HG03439 (cell line): ENCODE data around the gene DPP6.
"Not testable (repeated sequence)": the region's sequence is repeated elsewhere in the genome, so short reads cannot be mapped to it uniquely, and the experiment has no call there.

Source experiments
- ATAC-seq: cut with Tn5 transposase; IDR thresholded peaks from one replicate; pipeline ENCODE4 v1.9.1; 2021; ENCODE audit warnings: mild to moderate bottlenecking, moderate library complexity; ENCODE audit not compliant: unreplicated experiment

The DPP6 gene

DNA sequence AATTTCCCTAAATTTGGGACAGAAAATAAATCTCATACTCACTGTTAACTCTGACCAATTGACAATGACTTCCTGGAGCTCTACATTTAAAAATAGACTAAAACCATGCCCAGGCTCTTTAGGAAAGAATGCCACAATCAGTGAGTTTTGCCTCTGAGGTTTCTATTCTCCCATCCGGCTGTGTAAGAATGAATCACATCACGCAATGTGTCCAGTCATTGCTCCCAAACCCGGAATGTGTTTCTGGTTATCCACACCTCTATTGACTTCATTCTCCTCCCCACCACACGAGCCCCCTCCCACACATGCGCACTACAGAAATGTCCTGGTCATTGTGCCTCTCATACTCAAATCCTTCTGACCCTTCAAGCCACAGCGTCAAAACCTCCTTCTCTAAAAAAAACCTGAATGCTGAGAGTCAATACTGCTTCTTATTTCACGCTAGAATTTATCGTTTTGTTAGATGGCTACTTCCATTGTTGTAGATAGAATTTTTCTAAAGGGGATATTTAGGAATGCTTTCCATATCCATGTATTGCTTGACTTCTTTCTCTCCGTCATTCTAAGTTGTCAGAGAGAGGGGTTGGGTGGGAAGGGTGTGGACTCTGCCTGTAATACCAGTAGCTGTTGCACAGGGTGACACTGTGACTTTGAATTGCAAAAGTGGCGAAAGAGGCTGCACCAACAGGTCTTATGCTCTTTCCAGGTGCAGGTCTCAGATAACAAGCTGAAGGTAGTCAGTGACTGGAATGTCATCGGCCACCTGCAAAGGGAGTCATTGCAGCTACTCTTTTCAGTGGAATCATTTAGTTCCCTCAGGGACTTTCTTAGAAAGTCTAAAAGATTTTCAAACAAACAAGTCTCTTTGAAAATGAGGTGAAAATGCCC lies 594.2 kb downstream of the DPP6 start:
- ATAC-seq = no peak

DNA sequence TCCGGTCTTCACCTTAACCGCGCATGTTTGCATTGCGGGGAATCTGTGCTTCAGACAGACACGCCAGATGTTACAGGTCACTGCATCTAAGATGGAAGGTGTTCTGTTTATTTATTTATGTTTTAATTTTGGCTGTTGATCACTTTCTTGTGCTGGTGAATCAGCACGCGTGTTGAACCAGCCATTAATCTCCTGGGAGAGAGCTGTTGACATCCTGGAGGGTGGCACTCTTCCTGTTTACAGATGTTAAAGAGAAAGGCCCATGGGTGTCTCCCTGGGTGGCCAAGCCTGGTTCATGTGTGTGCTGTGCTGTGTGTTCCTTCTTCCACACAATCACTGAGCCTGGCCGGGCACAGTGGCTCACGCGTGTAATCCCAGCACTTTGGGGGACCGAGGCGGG lies 595.4 kb downstream of the DPP6 start:
- no peak for ATAC-seq

DNA sequence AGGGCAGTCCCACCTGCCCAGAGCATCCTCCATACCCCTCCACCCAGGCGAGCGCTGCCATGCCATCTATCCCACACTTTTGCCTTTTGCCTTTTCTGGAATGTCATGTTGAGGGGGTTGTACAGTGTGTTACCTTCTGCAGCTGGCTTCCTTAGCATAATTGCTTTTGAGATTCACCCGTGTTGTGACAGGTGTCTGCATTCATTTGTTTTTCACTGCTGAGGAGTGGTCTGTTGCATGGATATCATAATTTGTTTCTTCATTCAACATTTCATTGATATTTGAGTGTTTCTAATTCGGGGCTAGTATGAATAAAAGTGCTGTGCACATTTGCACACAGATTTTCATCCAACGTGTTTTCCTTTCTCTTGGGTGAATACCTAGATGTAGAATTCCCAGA lies 596.8 kb downstream of the DPP6 start:
- no peak for ATAC-seq

DNA sequence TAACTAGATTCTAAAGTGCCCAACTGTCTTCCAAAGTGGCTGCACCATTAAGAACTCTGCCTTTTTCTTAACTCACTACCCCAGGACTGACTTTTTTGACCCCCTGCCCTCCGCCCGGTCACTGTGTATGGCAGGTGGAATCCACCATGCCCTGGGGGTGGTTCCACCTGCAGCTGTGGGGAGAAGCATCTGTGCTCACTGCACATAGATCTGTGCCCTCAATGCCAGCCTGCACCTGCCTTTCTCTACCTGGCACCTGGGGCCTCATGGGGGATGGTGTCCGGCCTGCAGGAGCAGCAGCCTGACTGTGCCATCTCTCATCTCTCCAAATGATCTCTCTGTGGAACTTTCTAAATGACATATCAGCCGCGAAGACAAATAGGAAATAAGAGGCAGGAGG lies 597.2 kb downstream of the DPP6 start:
- no peak for ATAC-seq

DNA sequence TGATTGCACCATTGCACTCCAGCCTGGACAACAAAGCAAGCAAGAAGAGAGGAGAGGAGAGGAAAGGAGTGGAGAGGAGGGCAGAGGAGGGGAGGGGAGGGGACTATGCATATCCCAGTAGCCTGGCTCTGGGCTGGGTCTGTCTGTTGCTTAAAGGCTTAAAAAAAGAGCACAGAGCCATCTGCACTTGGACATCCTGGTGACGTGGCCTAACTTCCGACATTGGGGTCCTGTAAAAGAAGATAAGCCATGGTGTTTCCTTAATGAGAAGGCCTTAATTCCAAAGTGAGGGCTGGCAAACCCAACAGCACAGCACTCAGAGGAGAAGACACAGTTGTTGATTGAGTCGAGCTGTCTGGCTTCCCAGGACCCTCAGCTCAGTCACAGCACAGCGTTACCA lies 598.1 kb downstream of the DPP6 start:
- ATAC-seq = no peak

DNA sequence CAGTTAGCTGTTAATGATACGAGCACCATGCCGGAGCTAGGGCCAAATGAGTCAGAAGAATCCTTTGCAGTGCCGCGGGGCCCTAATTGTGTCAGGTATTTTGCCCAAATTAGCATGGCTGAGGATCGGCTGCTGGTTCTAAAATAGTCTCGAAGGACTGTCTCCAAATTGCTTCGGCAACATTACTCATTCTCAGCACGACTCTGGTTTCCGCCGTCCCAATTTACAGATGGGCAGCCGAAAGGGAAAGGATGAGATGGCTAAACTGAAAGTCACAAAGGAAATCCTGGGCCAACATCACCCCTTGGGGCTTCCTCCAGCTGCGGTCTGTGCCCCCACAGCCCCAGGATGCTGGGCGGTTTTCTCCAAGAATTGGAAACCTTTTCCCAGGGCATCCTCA lies 599.3 kb downstream of the DPP6 start:
- no peak for ATAC-seq

DNA sequence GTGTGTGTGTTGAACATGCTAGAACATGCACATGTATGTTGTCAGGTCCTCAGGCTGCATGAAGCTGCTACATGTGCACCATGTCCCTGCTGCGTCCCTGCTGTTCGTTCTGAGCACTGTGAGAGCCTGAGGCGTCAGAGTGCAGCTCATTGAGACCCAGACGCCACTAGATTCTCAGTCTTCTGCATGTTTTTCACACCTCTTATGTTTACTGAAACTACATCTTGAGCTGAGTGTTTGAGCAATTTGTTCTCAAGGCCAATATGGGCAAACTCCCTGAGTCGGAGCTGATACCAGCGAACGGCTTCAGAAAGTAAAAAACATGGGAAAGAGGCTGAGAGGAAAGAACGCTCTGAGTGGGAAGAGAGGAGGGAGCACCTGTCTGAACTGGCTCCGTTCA lies 600.4 kb downstream of the DPP6 start:
- ATAC-seq = no peak

DNA sequence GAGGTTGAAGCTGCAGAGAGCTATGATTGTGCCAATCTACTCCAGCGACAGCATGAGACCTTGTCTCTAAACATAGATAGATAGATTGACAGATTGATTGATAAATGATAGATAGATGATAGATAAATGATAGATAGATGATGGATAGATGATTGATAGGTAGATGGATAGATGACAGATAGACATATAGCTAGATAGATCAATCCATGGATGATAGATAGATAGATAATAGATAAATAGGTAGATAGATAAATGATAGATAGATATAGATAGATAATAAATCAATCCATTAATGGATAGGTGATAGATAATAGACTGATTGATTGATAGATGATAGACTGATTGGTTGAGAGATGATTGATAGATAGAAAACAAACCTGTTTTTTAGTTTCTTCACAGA lies 601.1 kb downstream of the DPP6 start:
- no peak for ATAC-seq

DNA sequence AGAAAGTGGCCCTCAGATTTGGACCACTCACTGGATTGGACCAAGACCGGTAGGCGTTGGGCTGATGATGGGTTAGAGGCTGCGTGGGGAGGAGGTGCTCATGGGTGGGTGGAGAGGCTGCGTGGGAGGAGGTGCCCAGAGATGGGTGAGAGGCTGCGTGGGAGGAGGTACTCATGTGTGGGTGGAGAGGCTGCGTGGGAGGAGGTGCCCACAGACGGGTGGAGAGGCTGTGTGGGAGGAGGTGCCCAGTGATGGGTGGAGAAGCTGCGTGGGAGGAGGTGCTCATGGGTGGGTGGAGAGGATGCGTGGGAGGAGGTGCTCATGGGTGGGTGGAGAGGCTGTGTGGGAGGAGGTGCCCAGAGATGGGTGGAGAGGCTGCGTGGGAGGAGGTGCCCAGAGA lies 604.4 kb downstream of the DPP6 start:
- no peak for ATAC-seq

DNA sequence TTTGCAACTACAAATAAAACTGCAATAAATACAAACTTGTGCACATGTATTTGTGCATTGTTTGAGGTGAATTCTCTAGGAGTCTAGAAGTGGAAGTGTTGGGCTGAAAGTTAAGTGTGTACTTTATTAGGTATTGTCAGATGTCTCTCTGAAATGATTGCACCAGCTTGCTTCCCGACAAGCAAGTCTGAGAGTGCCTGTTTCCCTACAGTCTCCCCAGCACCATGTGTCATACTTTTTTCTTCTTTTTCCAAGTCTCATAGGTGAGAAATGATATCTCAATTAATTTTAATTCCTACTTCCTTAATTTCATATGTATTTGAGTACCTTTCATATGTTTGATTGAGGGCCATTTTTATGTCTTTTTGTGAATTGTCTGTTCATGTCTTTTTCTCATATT lies 614.6 kb downstream of the DPP6 start:
- no peak for ATAC-seq

DNA sequence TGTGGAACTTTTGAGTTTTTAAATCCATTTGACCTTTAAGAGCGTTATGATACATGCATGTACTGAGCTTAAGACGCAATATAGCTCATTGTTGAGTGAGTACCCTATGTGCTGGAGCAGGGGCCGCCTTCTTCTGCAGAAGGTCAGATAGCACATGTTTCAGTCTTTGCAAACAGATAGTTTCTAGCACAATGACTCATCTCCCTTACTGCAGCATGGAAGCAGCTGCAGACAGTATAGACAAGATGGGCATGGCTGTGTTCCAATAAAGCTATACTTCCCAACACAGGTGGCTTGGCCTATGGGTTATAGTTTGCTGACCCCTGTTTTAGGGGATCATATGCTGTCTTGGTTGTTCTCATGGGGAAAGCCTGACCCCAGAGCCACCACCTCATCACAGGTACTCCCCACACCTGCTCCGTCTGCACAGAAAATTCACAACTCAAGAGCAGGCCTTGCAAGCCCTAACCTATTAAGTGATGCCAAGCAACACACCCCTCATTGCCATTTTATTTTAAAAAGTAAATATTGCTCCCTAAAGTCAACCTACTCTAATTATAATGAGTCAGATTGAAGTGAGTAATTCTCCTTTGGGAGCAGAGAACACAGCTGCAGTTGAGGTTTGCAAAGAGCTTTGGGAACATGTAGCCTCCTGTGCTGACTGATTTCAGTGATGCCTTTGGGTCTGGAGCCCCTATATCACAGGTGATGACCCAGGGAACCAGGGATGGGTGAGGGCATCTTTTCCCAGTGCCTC lies 620.6 kb downstream of the DPP6 start:
- ATAC-seq = no peak

DNA sequence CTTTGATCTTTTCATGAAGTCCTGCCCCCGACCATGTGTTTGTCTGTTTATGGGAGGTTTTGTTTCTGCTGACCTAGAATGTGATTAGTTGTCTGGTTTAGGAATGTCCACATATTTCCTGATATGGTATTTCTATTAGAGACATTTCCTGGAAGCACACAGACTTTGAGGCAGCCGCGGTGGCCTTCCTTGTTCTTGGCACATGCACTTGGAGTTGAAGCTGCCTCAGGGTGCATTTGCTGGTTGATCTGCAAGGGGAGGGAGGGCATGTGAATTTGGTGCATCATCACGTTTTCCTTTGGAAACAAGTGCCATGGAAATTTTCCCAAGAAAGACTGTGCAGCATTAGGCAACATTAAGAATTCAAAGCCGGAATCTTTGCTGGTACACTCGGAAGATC lies 622.0 kb downstream of the DPP6 start:
- ATAC-seq = no peak

DNA sequence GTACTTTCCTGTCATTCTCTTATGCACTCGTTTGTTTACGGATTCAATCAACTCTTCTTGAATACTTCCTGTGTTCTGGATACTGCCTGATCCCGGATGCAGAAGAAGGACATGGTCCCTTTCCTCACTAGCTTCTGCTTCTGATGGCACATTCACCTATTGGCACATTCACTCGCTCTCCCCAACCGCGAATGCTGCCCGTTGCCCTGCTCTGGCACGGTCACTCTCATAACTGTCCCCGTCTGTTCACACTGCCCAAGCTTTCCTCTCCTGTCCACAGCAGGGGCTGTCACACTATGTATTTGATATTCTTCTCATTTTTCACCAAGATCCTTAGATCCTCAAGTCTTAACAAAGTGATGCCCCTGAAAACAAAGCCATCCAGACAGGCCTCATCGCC lies 623.4 kb downstream of the DPP6 start:
- ATAC-seq = no peak

DNA sequence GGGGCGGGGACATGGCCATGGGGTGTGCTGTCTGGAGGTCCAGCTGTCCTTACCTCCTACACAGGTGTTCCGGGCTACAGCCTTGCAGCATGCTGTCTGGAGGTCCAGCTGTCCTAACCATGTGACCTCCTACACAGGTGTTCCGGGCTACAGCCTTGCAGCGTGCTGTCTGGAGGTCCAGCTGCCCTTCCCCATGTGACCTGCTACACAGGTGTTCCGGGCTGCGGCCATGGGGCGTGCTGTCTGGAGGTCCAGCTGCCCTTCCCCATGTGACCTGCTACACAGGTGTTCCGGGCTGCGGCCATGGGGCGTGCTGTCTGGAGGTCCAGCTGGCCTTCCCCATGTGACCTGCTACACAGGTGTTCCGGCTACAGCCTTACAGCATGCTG lies 623.8 kb downstream of the DPP6 start:
- not testable (repeated sequence) for ATAC-seq

DNA sequence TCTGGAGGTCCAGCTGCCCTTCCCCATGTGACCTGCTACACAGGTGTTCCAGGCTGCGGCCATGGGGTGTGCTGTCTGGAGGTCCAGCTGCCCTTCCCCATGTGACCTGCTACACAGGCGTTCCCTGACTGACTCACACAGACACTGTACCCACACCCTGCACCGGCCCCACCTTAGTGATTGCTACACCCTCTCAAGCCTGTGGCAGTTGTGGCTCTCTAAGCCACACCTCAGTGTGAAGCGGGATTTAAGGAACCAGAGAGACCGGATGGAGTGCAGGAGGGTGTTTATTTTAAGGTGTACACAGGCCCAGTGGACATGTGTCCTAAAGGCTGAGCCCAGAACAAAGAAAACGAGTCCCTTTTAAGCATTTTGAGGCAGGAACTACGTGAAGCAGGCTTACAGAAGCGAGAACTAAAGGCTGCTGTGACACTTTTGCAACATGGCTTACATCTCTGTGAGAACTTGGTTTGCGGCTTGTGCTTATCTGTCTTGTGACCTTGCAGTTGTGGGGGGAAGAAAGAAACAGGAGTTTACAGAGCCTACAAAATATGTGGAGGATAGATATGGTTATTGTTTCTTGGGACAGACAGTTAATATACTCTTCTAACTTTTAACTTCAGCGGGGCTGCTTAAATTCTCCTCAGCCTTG lies 624.4 kb downstream of the DPP6 start:
- no peak for ATAC-seq

DNA sequence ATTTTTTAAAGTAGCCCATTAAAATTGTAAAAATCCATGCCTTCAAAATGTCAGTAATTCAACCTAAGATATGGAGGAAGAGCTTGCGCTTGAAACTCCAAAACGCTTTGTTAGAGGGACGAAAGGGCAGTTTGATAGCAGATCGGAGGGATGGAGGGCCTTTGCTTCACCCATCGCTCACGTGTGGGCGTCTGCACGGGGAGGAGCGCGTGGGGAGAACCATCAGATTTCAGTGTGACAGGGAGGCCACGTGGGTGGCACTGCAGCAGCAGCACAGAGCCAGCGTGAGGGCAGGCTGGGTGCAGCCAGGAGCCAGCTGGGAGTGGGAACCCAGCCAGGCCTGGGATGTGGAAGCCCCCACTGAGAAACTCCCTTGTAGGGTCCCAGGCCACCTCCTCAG lies 625.3 kb downstream of the DPP6 start:
- ATAC-seq = no peak

DNA sequence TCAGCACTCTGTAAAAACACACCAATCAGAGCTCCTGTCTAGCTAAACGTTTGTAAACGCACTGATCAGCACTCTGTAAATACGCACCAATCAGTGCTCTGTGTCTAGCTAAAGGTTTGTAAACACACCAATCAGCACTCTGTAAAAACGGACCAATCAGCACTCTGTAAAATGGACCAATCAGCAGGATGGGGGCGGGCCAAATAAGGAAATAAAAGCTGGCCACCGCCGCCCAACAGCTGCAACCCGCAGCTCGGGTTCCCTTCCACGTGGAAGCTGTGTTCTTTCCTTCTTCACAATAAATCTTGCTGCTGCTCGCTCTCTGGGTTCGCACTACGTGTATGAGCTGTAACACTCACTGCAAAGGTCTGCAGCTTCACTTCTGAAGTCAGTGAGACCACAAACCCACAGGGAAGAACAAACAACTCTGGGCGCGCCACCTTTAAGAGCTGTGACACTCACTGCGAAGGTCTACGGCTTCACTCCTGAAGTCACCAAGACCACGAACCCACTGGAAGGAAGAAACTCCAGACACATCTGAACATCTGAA lies 625.9 kb downstream of the DPP6 start:
- not testable (repeated sequence) for ATAC-seq

DNA sequence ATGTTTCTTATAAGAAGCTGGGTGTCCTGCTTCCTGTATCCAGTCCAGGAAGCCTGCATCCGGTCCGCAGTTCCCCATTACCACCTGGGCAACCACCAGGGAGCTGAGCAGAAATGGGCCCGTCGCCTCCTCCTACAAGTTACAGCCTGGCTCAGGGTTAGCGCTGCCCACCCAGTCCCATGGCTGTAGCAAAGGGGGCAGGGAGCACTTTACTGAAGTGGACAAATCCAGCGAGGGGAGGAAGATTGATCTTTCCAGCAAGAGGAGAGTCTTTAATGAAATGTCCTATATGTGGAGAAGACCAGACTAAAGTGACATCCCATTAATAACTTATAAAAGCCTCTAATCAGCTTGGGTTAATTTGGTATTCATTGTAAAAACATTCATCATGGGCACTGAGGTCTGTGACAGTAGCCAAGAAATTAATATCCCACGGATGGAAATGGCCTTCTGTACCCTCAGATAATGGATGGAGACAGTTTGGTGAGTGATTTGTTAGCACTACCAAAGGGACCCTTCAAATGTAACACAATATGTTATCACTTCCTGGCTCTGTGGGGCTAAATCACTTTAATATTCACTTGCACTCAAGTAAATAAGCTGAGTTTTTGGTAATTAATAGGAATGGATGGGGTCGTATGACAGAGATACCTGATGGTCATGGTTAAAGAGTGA lies 627.3 kb downstream of the DPP6 start:
- no peak for ATAC-seq

DNA sequence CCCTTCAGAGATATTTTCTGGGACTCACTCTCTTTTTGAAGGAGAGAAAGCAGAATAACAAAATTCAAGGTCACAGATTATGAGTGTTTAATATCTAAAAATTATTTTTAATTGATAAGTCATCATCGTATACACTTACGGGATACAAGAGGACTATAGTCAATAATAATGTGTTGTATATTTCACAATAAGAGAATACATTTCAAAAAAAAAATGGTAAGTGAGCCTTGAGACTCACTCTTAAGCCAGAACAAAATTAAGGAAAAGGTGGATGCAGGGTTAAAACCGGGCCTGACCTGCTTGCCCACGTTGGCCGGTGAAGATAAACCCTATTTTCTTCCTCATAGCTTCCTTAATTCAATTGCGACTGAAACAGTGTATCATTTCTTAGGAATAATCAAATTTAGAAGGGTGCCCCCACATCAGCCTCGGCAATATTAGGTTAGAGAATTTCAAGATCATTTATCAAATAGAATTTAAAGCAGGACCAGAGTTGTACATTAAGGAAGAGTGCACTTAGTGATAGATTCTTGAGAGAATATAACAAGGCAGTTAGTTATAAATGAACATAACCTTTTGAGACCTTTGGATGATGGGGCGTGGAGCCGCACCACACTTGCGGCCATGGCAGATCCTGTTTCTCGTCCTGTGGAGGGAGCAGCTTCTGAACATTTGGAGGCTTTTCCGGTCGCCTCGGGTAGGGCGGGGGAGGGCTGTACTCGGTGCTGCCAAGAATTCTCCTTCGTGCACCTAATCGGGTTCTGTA lies 628.9 kb downstream of the DPP6 start:
- ATAC-seq = no peak

DNA sequence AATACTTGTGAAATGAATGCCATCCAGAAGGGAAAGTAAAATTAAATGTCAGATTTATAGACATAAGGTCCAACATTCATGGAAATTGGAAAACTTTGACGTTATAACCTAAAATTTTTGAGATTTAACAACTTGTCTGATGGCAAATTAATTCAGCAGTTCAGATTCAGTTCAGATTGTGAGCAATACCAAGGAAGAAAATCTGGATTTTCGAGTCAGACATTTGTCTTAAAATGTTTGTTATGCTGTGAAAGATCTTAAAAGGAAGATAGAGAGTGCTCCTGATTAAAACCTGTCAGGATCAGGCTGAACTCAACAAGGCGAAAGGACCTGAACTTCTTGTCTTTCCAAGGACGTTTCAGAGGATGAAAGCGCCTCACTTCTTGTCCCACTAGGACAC lies 629.8 kb downstream of the DPP6 start:
- ATAC-seq = no peak
